Measurements from ENCODE around the gene TROAP. TPM values are rescaled to one million over a fixed set of nuclear protein-coding genes. Genes with fewer than 3 reads are reported as not detected.

The TROAP gene
- total RNA-seq, 1 experiment from 2014 or later, result 75.3 TPM

DNA sequence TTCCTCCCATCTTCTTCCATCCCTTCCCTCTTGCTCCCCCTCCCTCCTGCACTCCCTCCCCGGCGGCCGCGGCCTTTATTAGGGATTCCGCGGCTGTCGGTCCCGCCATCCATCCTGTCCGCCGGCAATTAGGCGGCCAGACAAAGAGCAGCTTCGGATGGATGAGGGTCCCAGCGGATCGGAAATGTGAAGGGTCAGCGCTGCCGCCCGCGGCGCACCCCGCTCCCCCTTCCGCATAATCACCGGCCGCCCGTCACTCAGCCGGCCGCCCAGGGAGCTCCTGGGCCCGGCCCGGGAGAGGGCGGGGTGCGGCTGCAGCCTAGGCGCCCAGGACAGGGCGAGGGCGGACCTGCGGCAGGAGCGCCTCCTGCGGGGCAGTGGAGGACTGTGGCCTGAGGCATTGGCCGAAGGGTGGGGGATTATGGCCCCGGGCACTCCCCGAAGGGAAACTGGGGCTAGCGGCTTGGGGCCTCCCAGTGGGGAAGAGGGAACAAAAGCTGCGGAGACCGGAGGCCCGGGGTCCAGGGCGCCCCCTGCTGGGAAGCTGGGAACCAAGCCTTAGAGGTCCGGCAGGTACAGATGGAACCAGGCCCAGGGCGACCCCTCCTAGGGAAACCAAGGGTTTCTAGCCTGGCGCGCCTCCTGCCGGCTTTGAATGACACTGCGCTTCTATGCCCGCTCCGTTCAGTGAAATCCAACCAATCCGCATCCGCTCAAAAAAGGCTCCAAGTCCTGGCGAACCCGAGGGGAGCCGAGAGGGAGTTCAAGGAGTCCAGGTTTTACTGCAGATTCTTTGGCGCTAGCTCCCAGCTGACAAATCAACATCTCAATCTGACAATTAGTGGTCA, 19.2 kb downstream of the TROAP start:
- H2BK20ac ChIP-seq (ENCODE audit: low read depth, low read length, poor library complexity, severe bottlenecking), result no peak overlapping the region
- Mint-ChIP-seq H3K4me3 (peak overlapping the region; percentile 67 to 83), H3K27ac (no peak overlapping the region), H3K9me3 (peaks cover 1 to 3% of the 10 kb centered on the region in 2 experiments; a peak in 2 of 5 replicates), H3K36me3 (ENCODE audit: insufficient read depth in 1 of 3, low read depth in 3 of 3) (peaks cover 0 to 1% (median 0%) of the 10 kb centered on the region in 3 experiments; a peak in 1 of 7 replicates), H3K4me1 (peaks cover 56 to 67% of the 10 kb centered on the region in 2 experiments), H3K27me3 (ENCODE audit: low read depth) (peaks cover 99% of the 10 kb centered on the region)
- no peak overlapping the region for H3T11ph ChIP-seq (ENCODE audit: low read length)
- H2BK120ac ChIP-seq (ENCODE audit: low read depth, low read length, poor library complexity, severe bottlenecking), result no peak overlapping the region
- H2BK12ac ChIP-seq (ENCODE audit: insufficient read length, low read depth, low read length), result no peak overlapping the region
- TF ChIP-seq, protein P1, sequence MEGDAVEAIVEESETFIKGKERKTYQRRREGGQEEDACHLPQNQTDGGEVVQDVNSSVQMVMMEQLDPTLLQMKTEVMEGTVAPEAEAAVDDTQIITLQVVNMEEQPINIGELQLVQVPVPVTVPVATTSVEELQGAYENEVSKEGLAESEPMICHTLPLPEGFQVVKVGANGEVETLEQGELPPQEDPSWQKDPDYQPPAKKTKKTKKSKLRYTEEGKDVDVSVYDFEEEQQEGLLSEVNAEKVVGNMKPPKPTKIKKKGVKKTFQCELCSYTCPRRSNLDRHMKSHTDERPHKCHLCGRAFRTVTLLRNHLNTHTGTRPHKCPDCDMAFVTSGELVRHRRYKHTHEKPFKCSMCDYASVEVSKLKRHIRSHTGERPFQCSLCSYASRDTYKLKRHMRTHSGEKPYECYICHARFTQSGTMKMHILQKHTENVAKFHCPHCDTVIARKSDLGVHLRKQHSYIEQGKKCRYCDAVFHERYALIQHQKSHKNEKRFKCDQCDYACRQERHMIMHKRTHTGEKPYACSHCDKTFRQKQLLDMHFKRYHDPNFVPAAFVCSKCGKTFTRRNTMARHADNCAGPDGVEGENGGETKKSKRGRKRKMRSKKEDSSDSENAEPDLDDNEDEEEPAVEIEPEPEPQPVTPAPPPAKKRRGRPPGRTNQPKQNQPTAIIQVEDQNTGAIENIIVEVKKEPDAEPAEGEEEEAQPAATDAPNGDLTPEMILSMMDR (conservative IDR thresholded peaks at IDR 0.05), result peak; percentile 100
- peaks cover 3% of the 10 kb centered on the region for H4K20me1 ChIP-seq (ENCODE audit: control insufficient read depth, insufficient read depth, insufficient read length)
- H3K4ac ChIP-seq (ENCODE audit: low read depth, low read length), result no peak overlapping the region
- H3K4me1 ChIP-seq (ENCODE audit: insufficient read depth, low read length), result peaks cover 7% of the 10 kb centered on the region; the same call in 1 of the 2 replicates
- no peak overlapping the region for H2BK15ac ChIP-seq (ENCODE audit: low read depth, low read length)
- no peaks in the 10 kb centered on the region for H3K79me1 ChIP-seq (ENCODE audit: insufficient read depth, low read depth, low read length, poor library complexity, severe bottlenecking)
- H3K27ac ChIP-seq (ENCODE audit: insufficient read length, low read depth, low read length), result no peak overlapping the region
- H3K9me3 ChIP-seq (ENCODE audit: control insufficient read depth, low read depth, low read length), result no peaks in the 10 kb centered on the region
- H3K79me2 ChIP-seq (ENCODE audit: insufficient read depth, low read length), result no peaks in the 10 kb centered on the region
- WGBS (ENCODE audit: extremely low coverage, insufficient read length, low lambda C conversion rate), result no CpG with 5 or more reads among the region's 58 CpGs
- H4K5ac ChIP-seq (ENCODE audit: insufficient read length, low read depth, low read length), result no peak overlapping the region
- H3K56ac ChIP-seq (ENCODE audit: insufficient read length, low read depth, low read length), result no peak overlapping the region
- H4K91ac ChIP-seq (ENCODE audit: insufficient read length, low read depth, low read length), result no peak overlapping the region
- H3K14ac ChIP-seq (ENCODE audit: insufficient read depth, low read length), result no peak overlapping the region
- H3K27me3 ChIP-seq (ENCODE audit: insufficient read depth, low read length), result peaks cover 83% of the 10 kb centered on the region
- H2BK5ac ChIP-seq (ENCODE audit: insufficient read length, low read length), result no peak overlapping the region
- no peak overlapping the region for H2AK5ac ChIP-seq (ENCODE audit: insufficient read length, low read length)
- H3K23me2 ChIP-seq (ENCODE audit: insufficient read length, low read depth, low read length, poor library complexity, severe bottlenecking), result peaks cover 30% of the 10 kb centered on the region
- H2AFZ ChIP-seq (ENCODE audit: low read length), result no peak overlapping the region
- H4K8ac ChIP-seq (replicated peaks; ENCODE audit: insufficient read length, low read depth, low read length), result no peak overlapping the region
- H3K9ac ChIP-seq (ENCODE audit: extremely low read depth, insufficient read length, low read length), result no peak overlapping the region
- H3K23ac ChIP-seq (ENCODE audit: insufficient read length, low read depth, low read length), result no peak overlapping the region
- peak; percentile 98 for DNase-seq
- no peak overlapping the region for H3K18ac ChIP-seq (ENCODE audit: insufficient read length, low read depth, low read length)
- peak overlapping the region; percentile 82 for H3K4me2 ChIP-seq (ENCODE audit: insufficient read depth, insufficient read length, low read length)

Measured in H9 (cell line).